ENCODE data around the gene CTNNA2. TPM values are rescaled to one million over a fixed set of nuclear protein-coding genes. Genes with fewer than 3 reads are reported as not detected.

The CTNNA2 gene
- total RNA-seq, 2 experiments from 2014 or later: not detected

DNA sequence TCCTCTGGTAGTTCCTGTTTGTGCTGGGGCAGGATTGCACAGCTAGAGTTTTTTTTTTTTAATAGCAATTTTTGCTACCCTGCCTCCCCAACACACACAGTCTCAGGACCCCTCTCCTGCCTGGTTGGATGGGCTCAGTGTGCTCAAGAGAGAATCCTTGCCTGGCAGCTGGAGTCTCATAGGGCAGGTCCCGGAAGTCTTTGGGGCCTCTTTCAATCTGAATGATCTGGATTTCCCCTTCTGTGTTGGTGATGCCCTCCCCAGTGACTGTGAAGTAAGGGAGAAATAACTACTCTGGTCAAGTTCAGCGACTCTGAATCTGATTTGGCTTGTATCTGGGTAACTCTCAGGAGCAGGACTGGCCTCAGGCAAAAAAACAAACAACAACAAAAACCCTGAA lies 1012.3 kb downstream of the CTNNA2 start:
- no peaks in the 10 kb centered on the region for H3K9me3 Mint-ChIP-seq (ENCODE audit: low read depth)
- CTCF ChIA-PET: interaction anchor here (1.1 kb wide), 1 partner anchor 10 kb away, joined by 3 read pairs; no protein-coding TSS in a partner anchor
- DNase-seq (no peak), ATAC-seq (no peak)
- H3K27ac Mint-ChIP-seq: no peak overlapping the region
- H3K4me3 Mint-ChIP-seq: no peak overlapping the region
- no peaks in the 10 kb centered on the region for H3K36me3 Mint-ChIP-seq
- H3K27me3 Mint-ChIP-seq: no peaks in the 10 kb centered on the region
- no peaks in the 10 kb centered on the region for H3K4me1 Mint-ChIP-seq

DNA sequence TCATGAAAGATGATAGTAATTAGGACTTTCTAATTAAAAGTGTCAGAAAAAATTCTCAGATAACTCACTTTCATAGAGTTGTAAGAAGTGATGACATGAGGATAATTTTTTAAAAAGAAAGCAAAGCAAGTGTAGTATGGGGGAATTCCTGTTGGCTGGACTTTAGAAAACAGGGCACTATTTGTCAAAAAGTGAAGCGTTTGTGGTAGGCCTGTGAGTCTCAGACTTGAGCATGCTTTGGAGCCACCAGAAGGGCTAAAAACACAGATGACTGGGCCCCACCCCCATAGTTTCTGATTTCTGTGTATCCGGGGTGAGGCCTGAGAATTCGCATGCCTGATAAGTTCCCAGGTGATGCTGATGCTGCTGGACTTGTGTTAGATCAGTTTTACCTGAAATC lies 1014.3 kb downstream of the CTNNA2 start:
- Mint-ChIP-seq H3K36me3 (no peaks in the 10 kb centered on the region), H3K4me1 (no peaks in the 10 kb centered on the region), H3K9me3 (ENCODE audit: low read depth) (no peaks in the 10 kb centered on the region), H3K27me3 (no peaks in the 10 kb centered on the region), H3K4me3 (no peak overlapping the region), H3K27ac (no peak overlapping the region)
- CTCF ChIA-PET: no interaction called here
- ATAC-seq (no peak), DNase-seq (no peak)

DNA sequence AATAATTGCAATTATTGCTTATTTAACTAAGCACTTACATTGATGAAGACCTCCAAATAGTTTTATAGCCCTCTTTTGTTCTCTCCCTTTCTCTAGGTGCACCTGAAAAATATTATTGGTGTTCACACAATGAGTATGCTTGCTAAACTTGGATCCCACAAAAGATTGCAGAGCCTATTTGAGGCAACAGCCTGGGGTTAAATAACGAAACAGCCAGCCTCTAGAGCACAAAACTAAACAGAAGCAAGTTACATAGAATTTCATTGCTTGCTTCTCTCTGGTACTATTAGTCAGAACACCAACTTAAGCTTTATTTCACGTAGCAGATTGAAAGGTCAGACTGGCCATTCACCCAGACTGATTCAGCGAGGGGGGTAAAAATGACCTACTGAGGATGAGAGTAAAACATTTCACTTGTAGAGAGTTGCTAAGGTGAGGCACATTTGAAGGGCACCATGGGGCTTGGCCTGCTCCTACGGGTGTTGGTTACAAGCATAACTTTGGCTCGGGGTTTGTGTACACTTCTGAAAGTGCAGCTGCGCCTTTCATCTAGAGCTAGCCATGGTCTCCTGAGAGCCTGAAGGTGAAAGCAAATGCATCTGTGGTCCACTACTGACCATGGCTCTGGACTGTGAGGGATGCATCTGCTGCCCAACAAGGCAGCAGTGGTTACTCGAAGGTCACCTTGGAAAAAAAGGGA lies 1016.8 kb downstream of the CTNNA2 start:
- CTCF ChIA-PET: no interaction called here
- Mint-ChIP-seq H3K36me3 (no peaks in the 10 kb centered on the region), H3K4me3 (no peak overlapping the region), H3K27ac (no peak overlapping the region), H3K9me3 (ENCODE audit: low read depth) (no peaks in the 10 kb centered on the region), H3K27me3 (no peaks in the 10 kb centered on the region), H3K4me1 (no peaks in the 10 kb centered on the region)
- ATAC-seq (no peak), DNase-seq (no peak)

DNA sequence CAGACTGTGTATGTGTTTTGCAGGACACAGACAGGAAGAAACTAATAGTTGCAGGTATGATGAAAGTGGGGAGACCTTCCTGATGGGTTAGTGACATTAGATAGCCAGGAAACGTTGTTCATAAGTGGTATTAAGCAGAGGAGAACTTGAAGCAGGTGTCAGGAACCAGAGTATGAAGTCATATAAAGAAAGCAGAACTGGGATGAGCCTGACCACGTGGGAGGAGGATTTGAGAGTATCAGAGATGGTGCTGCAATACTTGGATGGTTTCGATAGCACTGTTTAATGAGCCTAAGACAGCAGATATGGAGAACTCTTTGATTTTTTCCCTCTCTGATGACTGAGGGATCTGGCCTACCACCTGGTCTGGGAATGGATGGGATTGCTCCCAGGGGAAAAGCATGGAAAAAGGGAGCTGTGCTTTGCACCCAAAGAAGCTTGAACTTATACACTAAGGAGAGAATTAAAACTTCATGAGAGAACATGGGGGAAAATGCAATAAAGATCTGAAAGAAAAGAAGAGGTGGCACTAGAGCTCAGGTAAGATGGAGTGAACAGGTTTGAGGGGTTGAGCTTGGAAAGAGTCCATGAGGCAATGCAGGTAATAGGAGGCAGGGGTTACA lies 1017.7 kb downstream of the CTNNA2 start:
- Mint-ChIP-seq H3K36me3 (no peaks in the 10 kb centered on the region), H3K9me3 (ENCODE audit: low read depth) (no peaks in the 10 kb centered on the region), H3K4me3 (no peak overlapping the region), H3K27ac (no peak overlapping the region), H3K4me1 (no peaks in the 10 kb centered on the region), H3K27me3 (no peaks in the 10 kb centered on the region)
- CTCF ChIA-PET: no interaction called here
- no peak for DNase-seq
- no peak for ATAC-seq

GRCh38 chr2:80531319-80531718 lies 1018.5 kb downstream of the CTNNA2 start:
- Mint-ChIP-seq H3K4me3 (no peak overlapping the region), H3K27ac (no peak overlapping the region), H3K36me3 (no peaks in the 10 kb centered on the region), H3K27me3 (no peaks in the 10 kb centered on the region), H3K4me1 (no peaks in the 10 kb centered on the region), H3K9me3 (ENCODE audit: low read depth) (no peaks in the 10 kb centered on the region)
- CTCF ChIA-PET: no interaction called here
- DNase-seq (no peak), ATAC-seq (no peak)

- peaks cover 3% of the 10 kb centered on the region for H3K9me3 Mint-ChIP-seq (ENCODE audit: low read depth)
- no peak for ATAC-seq
- no peak overlapping the region for H3K27ac Mint-ChIP-seq
- H3K27me3 Mint-ChIP-seq: no peaks in the 10 kb centered on the region
- no peaks in the 10 kb centered on the region for H3K36me3 Mint-ChIP-seq
- no peak overlapping the region for H3K4me3 Mint-ChIP-seq
- no peaks in the 10 kb centered on the region for H3K4me1 Mint-ChIP-seq
- no peak for DNase-seq
- CTCF ChIA-PET: no interaction called here
These were observed 1032.8 kb downstream of the CTNNA2 start for GRCh38 chr2:80545420-80546210.

DNA sequence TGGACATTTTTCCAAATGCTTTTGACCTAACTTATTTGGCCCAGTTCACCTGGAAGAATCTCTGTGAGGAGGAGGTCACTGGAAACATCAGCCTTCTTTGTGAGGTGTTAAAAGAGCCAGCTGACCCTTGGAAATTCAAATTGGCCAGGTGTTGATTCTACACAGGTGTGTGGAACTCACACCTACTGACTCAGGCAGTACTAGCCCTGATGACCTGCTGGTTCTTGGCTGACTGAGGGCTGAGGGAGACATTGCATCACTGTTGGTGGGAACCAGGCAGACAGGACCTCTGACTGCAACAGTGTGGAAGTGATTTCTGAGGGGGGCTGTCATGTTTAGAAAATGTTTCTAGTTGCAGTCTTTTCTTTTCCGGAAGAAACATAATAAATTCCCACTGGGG lies 1033.9 kb downstream of the CTNNA2 start:
- no peaks in the 10 kb centered on the region for H3K36me3 Mint-ChIP-seq
- peaks cover 3% of the 10 kb centered on the region for H3K9me3 Mint-ChIP-seq (ENCODE audit: low read depth)
- H3K27me3 Mint-ChIP-seq: no peaks in the 10 kb centered on the region
- no peak overlapping the region for H3K4me3 Mint-ChIP-seq
- no peak for DNase-seq
- no peak overlapping the region for H3K27ac Mint-ChIP-seq
- no peaks in the 10 kb centered on the region for H3K4me1 Mint-ChIP-seq
- no peak for ATAC-seq
- CTCF ChIA-PET: no interaction called here

DNA sequence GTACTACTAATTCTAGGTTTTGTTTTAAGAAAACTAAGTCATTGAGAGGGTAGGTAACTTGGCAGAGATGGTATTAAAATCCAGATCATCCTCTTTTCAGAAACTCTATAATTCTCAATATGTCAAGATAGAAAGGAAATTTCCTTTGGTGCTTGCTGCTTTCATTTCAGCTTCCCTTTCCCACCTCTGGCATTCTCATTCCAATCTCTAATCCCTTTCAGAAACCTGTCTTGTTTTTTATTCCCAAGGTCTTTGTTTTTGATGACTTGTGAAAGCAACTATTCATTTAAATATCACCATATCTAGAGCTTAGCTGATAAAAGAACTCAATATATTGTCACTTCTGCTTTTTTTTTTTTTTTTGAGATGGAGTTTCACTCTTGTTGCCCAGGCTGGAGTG lies 1034.5 kb downstream of the CTNNA2 start:
- Mint-ChIP-seq H3K36me3 (no peaks in the 10 kb centered on the region), H3K9me3 (ENCODE audit: low read depth) (peaks cover 3% of the 10 kb centered on the region), H3K27me3 (no peaks in the 10 kb centered on the region), H3K4me1 (no peaks in the 10 kb centered on the region), H3K4me3 (no peak overlapping the region), H3K27ac (no peak overlapping the region)
- CTCF ChIA-PET: no interaction called here
- ATAC-seq (no peak), DNase-seq (no peak)

DNA sequence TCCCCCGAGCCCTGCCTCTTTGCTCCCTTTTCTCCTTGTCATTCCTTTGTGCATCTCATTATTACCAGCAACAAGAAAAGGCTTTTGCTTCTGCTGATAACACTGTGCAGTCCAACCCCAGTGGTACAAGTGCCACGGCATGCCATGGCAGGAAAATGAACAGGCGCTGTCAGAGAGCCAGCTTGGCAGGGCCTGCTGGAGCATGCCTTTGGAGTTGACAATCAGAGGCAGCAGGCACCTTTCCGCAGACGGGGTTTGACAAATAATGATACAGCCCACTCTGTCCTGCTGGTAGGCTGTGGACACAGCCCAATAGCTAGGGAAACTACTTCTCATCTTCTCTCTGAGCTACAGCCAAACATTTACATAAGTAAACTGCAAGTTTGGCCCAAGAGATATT lies 1035.6 kb downstream of the CTNNA2 start:
- no peak overlapping the region for H3K4me3 Mint-ChIP-seq
- CTCF ChIA-PET: no interaction called here
- no peaks in the 10 kb centered on the region for H3K27me3 Mint-ChIP-seq
- no peaks in the 10 kb centered on the region for H3K4me1 Mint-ChIP-seq
- no peak for DNase-seq
- H3K36me3 Mint-ChIP-seq: no peaks in the 10 kb centered on the region
- no peak for ATAC-seq
- H3K27ac Mint-ChIP-seq: no peak overlapping the region
- peaks cover 3% of the 10 kb centered on the region for H3K9me3 Mint-ChIP-seq (ENCODE audit: low read depth)

GRCh38 chr2:80549901-80550300 lies 1037.0 kb downstream of the CTNNA2 start:
- DNase-seq (no peak), ATAC-seq (no peak)
- Mint-ChIP-seq H3K4me3 (no peak overlapping the region), H3K4me1 (no peaks in the 10 kb centered on the region), H3K36me3 (no peaks in the 10 kb centered on the region), H3K9me3 (ENCODE audit: low read depth) (peaks cover 3% of the 10 kb centered on the region), H3K27me3 (no peaks in the 10 kb centered on the region), H3K27ac (no peak overlapping the region)
- CTCF ChIA-PET: no interaction called here

- Mint-ChIP-seq H3K27ac (no peak overlapping the region), H3K4me1 (no peaks in the 10 kb centered on the region), H3K9me3 (ENCODE audit: low read depth) (peaks cover 12% of the 10 kb centered on the region), H3K36me3 (no peaks in the 10 kb centered on the region), H3K4me3 (no peak overlapping the region), H3K27me3 (no peaks in the 10 kb centered on the region)
- no peak for DNase-seq
- CTCF ChIA-PET: no interaction called here
- no peak for ATAC-seq
These were observed 1047.5 kb downstream of the CTNNA2 start for GRCh38 chr2:80560326-80560725.

- DNase-seq (no peak), ATAC-seq (no peak)
- H3K4me3 Mint-ChIP-seq: no peak overlapping the region
- H3K9me3 Mint-ChIP-seq (ENCODE audit: low read depth): peaks cover 12% of the 10 kb centered on the region
- H3K27me3 Mint-ChIP-seq: no peaks in the 10 kb centered on the region
- CTCF ChIA-PET: no interaction called here
- H3K4me1 Mint-ChIP-seq: no peaks in the 10 kb centered on the region
- no peaks in the 10 kb centered on the region for H3K36me3 Mint-ChIP-seq
- H3K27ac Mint-ChIP-seq: no peak overlapping the region
These were observed 1055.2 kb downstream of the CTNNA2 start for GRCh38 chr2:80568011-80568410.

GRCh38 chr2:80573167-80573566 lies 1060.3 kb downstream of the CTNNA2 start:
- H3K27me3 Mint-ChIP-seq: no peaks in the 10 kb centered on the region
- ATAC-seq (no peak), DNase-seq (no peak)
- H3K9me3 Mint-ChIP-seq (ENCODE audit: low read depth): peaks cover 7% of the 10 kb centered on the region
- H3K36me3 Mint-ChIP-seq: no peaks in the 10 kb centered on the region
- no peaks in the 10 kb centered on the region for H3K4me1 Mint-ChIP-seq
- no peak overlapping the region for H3K27ac Mint-ChIP-seq
- CTCF ChIA-PET: no interaction called here
- H3K4me3 Mint-ChIP-seq: no peak overlapping the region

- no peaks in the 10 kb centered on the region for H3K36me3 Mint-ChIP-seq
- ATAC-seq: no peak
- H3K4me1 Mint-ChIP-seq: no peaks in the 10 kb centered on the region
- H3K27ac Mint-ChIP-seq: no peak overlapping the region
- H3K4me3 Mint-ChIP-seq: no peak overlapping the region
- DNase-seq: no peak
- CTCF ChIA-PET: no interaction called here
- H3K9me3 Mint-ChIP-seq (ENCODE audit: low read depth): peaks cover 3% of the 10 kb centered on the region
- no peaks in the 10 kb centered on the region for H3K27me3 Mint-ChIP-seq
These were observed 1061.1 kb downstream of the CTNNA2 start for GRCh38 chr2:80573950-80574349.
